ENCODE data around the gene PNPLA7. TPM values are rescaled to one million over a fixed set of nuclear protein-coding genes. Genes with fewer than 3 reads are reported as not detected.

Gene PNPLA7
- polyA plus RNA-seq, 1 of the 3 experiments (the other 2 are of a cell fraction), result 0.99 TPM

- Histone ChIP-seq H3K27ac (ENCODE audit: low read depth in 2 of 2, low read length in 1 of 2) (no peak overlapping the region), H4K20me1 (ENCODE audit: insufficient read depth) (no peaks in the 10 kb centered on the region), H3K27me3 (ENCODE audit: insufficient read depth) (no peaks in the 10 kb centered on the region), H2AFZ (ENCODE audit: low read depth) (no peak overlapping the region), H3K79me2 (ENCODE audit: insufficient read depth) (no peaks in the 10 kb centered on the region), H3K4me2 (no peak overlapping the region), H3K9me2 (no peaks in the 10 kb centered on the region), H3K4me1 (ENCODE audit: control insufficient read depth in 1 of 2, insufficient read depth in 2 of 2, low read depth in 1 of 2, low read length in 1 of 2) (peaks cover 0 to 19% of the 10 kb centered on the region in 2 experiments; a peak in 3 of 4 replicates), H3K9ac (no peak overlapping the region), H3F3A (replicated peaks; ENCODE audit: insufficient read depth) (peaks cover 3% of the 10 kb centered on the region), H3K9me3 (no peaks in the 10 kb centered on the region), H3K4me3 (ENCODE audit: low read depth in 2 of 2, low read length in 1 of 2) (no peak overlapping the region), H3K36me3 (replicated peaks in 1 of 2; ENCODE audit: control insufficient read depth in 1 of 2, insufficient read depth in 2 of 2, low read length in 1 of 2) (peaks cover 3 to 27% of the 10 kb centered on the region in 2 experiments)
- ChIA-PET POLR2A (interaction anchor here (0.6 kb wide), 1 partner anchor 9 kb away, joined by 3 read pairs; the partner anchor contains the start of gene NSMF), CTCF (no interaction called here)
- WGBS (ENCODE audit: low lambda C conversion rate), result 91% methylated on average over 16 of the region's 18 CpGs
- no peak for TF ChIP-seq PBX3 (IDR thresholded peaks at IDR 0.05)
- TF ChIP-seq JUND (IDR thresholded peaks at IDR 0.05), result no peak
- TF ChIP-seq MXI1 (IDR thresholded peaks at IDR 0.05; ENCODE audit: low read depth, low read length), result no peak
- no peak for TF ChIP-seq CTCF (IDR thresholded peaks at IDR 0.05)
- no peak for TF ChIP-seq USF1 (IDR thresholded peaks at IDR 0.05; ENCODE audit: borderline replicate concordance, low read depth)
- TF ChIP-seq SIN3A (IDR thresholded peaks at IDR 0.05; ENCODE audit: borderline replicate concordance, low read depth, low read length), result no peak
- no peak for TF ChIP-seq EZH2phosphoT487 (IDR thresholded peaks at IDR 0.05; ENCODE audit: borderline replicate concordance, low read depth)
- TF ChIP-seq RFX5 (IDR thresholded peaks at IDR 0.05; ENCODE audit: low read length), result no peak
- TF ChIP-seq MAX (IDR thresholded peaks at IDR 0.05; ENCODE audit: low read depth), result no peak
- no peak for DNase-seq
Observed at GRCh38 chr9:137449931-137450538, 100.2 kb downstream of the PNPLA7 start.

GRCh38 chr9:137449081-137449844 is 100.9 kb downstream of the PNPLA7 start:
- Histone ChIP-seq H3K27ac (ENCODE audit: low read depth in 2 of 2, low read length in 1 of 2) (no peak overlapping the region; a peak in 1 of 4 replicates), H3K27me3 (ENCODE audit: insufficient read depth) (no peaks in the 10 kb centered on the region), H3K4me1 (ENCODE audit: control insufficient read depth in 1 of 2, insufficient read depth in 2 of 2, low read depth in 1 of 2, low read length in 1 of 2) (peaks cover 0 to 11% of the 10 kb centered on the region in 2 experiments; a peak in 2 of 4 replicates), H3K9ac (no peak overlapping the region), H3K9me2 (no peaks in the 10 kb centered on the region), H3K4me3 (ENCODE audit: low read depth in 2 of 2, low read length in 1 of 2) (no peak overlapping the region), H4K20me1 (ENCODE audit: insufficient read depth) (no peaks in the 10 kb centered on the region), H3K79me2 (ENCODE audit: insufficient read depth) (no peaks in the 10 kb centered on the region), H3K36me3 (replicated peaks in 1 of 2; ENCODE audit: control insufficient read depth in 1 of 2, insufficient read depth in 2 of 2, low read length in 1 of 2) (peaks cover 3 to 25% of the 10 kb centered on the region in 2 experiments), H2AFZ (ENCODE audit: low read depth) (no peak overlapping the region), H3K4me2 (no peak overlapping the region), H3F3A (replicated peaks; ENCODE audit: insufficient read depth) (peaks cover 3% of the 10 kb centered on the region), H3K9me3 (no peaks in the 10 kb centered on the region)
- CTCF ChIA-PET, result no interaction called here
- no peak for DNase-seq
- TF ChIP-seq PBX3 (IDR thresholded peaks at IDR 0.05), result no peak
- TF ChIP-seq USF2 (IDR thresholded peaks at IDR 0.05; ENCODE audit: borderline replicate concordance, low read depth, low read length), result no peak
- no peak for TF ChIP-seq RFX5 (IDR thresholded peaks at IDR 0.05; ENCODE audit: low read length)
- TF ChIP-seq JUND (IDR thresholded peaks at IDR 0.05), result no peak
- TF ChIP-seq FOXJ3 (CRISPR knock-in tag; IDR thresholded peaks at IDR 0.05), result no peak
- TF ChIP-seq FOXM1 (IDR thresholded peaks at IDR 0.05; ENCODE audit: low read depth), result no peak
- no peak for TF ChIP-seq IRF3 (IDR thresholded peaks at IDR 0.05; ENCODE audit: low read depth, low read length)
- TF ChIP-seq GABPA (IDR thresholded peaks at IDR 0.05; ENCODE audit: low read depth), result no peak
- POLR2A ChIA-PET, result interaction anchor here (0.7 to 0.8 kb wide), 2 partner anchors 26 to 136 kb away, joined by 3 read pairs; partner anchors contain the start of genes EXD3 and NOXA1
- 85% methylated on average over 15 of the region's 36 CpGs for WGBS (ENCODE audit: low lambda C conversion rate)

All from SK-N-SH (cell line).